NCI-H1105 treated with DMSO at 0.1 percent for 48 hours (cell line): ENCODE results near the gene RSU1.

Experiments used
- DNase-seq: peaks from one replicate; lab custom pipeline; 2025; lab: John Stamatoyannopoulos, UW

RSU1 gene

DNA sequence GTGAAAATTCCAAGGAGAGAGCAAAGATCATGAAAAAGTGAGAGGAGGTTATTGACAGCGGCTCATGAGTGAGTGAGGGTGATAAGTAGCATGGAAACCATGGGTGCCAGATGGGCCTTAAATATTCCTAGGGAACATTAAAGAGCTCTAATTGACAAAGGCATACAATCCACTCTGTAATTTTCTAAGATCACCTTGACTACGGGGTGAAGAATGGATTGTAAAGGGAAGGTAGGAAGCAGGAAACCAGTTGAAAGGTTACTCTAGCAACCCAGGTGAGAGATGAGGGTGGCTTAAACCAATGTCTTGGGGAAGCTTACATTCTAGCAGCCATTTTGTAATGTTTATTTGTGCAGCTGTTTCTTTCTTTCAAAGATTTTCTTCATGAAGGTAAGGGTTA is 75.7 kb downstream of the RSU1 start:
- peak; percentile 14 for DNase-seq

DNA sequence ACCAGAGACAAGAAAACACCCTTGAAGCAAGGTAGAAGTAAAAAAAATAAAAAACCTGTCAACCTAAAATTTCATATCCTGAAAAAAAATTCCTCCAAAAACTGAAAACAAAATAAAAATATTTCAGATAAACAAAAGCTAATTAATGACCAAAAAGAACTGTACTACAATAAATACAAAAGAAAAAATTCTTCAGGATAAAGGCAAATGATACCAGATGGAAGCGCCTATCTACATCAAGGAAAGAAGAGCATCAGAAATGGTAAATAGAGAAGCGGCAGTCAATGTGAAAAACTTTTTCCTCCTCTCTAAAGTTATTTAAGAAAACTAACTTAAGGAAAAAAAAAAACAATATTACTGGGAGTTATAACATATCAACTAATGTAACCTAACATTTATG is 79.8 kb downstream of the RSU1 start:
- no peak for DNase-seq

DNA sequence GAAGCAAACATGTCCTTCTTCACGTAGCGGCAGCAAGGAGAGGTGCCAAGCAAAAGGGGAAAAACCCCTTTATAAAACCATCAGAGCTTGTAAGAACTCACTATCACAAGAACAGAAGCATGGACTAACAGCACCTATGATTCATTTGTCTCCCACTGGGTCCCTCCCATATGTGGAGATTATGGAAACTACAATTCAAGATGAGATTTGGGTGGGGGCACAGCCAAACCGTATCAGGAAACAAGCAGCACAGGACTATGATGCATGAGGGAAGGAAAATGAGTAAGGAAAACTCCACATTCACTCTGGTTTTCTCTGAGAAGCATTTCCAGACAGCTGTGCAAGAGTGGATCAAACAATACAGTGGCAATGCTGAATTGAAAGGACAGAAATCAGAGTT is 81.6 kb downstream of the RSU1 start:
- no peak for DNase-seq

DNA sequence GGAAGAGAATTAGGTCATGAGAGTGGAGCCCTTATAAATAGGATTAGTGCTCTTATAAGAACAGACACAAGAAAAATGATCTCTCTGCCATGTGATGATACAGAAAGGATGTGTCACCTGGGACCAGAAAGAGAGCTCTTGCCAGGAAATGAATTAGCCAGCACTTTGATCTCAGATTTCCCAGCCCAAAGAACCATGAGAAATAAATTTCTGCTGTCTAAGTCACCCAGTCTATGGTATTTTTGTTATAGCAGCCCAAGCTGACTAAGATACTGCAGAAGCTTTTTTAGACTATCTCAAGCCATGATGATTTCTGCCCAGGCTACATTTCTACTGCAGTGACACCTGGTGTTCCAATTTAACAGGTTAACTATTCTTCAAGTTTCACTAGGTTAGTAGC is 84.8 kb downstream of the RSU1 start:
- DNase-seq, result no peak

DNA sequence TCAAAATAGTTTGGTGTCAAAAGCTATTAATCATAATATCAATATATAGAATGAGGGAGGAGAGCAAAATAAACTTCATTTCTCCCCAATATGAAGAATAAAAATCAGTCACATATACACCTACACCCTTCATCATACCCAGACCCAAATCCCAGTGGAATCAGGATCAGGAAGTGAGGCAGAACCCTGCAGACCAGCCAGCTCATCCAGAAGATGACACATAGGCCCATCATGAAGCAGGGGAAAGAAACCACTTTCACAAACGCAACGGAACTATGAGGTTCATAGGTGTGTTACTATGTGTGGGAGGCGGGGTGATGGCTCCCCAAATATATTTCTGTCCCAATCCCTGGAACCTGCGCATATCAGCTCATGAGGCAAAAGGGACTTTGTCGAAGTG is 89.0 kb downstream of the RSU1 start:
- no peak for DNase-seq

DNA sequence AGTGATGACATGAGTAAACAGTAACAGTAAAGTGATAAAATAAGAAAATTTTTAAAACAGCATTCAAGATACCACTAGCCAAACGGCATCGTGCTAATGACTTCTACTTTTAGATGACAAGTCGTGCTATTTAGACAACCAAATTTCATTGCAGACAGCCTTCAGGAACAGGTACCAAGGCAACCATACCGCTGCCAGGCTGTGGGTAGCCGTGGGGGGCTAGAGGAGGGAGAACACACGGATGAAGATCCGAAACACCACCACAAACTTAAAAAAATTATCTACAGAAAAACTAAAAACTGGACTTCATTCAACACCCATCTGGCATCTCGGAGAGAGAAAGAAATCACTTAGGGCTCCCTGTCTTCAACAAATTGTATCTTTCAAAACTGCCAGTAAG is 89.6 kb downstream of the RSU1 start:
- no peak for DNase-seq

DNA sequence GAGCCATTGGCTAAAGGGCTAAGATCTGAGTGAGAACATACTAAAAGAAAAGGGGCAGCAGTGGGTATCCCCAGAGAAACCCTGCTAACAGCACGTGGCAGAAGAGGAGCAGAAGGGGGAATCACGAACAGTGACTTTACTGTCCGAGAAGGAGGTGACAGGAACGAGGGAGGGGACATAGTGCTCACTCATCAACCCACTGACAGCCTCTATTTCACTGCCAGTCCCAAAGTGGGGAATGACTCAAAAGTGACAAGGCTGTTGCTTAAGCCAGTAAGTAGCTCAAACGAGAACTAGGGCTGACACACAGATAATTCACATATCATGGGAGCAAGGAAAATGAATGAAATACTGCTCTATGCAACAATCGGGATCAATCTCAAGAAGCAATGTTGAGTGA is 92.7 kb downstream of the RSU1 start:
- DNase-seq, result no peak

DNA sequence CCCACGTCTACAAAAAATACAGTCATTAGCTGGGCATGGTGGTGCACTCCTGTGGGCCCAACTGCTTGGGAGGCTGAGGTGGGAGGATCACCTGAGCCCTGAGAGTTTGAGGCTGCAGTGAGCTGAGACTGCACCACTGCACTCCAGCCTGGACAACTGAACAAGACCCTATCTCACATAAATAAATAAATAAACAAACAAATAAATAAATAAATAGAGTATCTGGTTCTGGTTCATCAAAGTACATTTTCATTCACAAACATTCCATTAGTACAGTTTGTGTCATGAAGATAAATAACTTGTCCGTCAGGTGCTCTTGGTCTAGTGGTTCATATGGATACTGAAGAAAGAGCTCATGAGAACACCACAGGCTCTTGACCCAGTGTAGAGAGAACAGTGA is 96.4 kb downstream of the RSU1 start:
- DNase-seq, result no peak

DNA sequence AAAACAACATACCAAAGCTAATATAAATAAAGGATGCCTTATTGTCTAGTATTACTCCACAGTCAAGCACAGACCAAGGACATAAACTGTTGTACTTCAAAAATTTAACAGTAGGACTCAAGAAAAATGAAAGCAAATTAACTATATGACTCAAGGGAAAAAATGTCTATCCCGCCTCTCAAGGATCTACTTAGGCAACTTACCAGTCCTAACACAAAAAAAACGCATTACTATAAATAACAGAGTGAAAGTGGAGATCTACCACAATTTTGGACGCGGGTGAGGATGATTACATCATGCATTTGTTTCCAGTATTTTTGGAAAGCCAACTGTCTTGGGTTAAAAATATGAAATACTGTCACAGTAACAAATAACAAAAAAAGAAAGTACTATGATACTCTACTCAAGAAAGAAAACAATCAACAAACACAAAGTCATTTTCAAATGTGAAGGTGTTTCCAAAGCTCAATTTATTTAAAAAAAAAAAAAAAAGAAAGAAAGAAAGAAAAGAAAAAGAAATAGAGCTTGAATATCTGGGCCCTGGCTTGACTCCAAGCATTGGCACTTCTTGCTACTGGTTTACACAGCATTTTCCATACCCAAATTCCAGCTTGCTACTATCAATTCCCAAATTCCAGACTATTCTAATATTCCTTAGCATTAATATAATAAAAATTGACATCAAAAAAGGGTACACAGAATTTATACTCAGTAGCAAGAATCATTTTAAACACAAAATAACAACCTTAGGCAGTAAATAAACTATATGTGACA is 99.4 kb downstream of the RSU1 start:
- no peak for DNase-seq

DNA sequence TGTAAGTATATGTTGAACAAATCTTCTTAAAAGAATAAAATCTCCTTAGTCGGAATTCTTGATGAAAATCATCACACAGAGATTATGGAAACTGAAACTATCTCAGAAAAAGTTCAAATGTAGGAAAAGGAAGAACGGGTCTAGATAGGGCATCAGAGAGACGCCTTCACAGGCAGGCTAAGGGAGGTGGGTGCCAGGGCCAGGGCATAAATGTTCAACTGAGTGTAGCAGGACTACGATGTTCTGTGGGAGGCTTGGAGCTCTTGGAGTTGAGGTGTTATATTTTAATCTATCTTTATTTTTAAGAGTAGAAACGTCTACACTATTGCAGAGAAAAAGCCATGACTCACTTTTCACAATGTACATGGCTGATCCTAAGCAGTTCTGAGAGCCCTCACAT is 101.2 kb downstream of the RSU1 start:
- DNase-seq, result no peak

DNA sequence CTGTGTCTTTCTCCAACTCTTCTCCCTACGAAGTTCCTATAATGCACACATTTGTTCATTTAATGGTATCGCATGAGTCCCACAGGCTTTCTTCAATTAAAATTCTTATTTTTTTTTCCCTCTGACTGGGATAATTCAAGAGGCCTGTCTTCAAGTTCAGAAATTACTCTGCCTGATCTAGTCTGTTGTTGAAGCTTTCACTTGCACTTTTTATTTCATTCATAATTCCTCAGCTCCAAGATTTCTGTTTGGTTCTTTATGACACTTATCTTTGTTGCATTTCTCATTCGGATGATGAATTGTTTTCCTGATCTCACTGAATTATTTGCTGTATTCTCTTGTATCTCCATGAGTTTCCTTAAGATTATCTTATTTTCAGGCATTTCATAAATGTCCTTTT is 103.9 kb downstream of the RSU1 start:
- no peak for DNase-seq

DNA sequence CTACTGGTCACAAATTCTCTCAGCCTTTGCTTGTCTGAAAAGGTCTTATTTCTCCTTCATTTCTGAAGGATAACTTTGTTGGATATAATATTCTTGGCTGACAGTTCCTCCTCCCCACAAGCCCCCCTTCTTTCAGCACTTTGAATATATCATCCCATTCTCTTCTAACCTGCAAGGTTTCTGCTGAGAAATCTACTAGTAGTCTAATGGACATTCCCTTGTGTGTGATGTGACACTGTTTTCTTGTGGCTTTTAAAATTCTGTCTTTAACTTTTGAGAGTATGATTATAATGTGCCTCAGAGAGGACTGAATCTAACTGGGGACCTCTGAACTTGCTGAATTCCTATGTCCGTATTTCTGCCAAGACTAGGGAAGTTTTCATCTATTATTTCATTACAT is 104.3 kb downstream of the RSU1 start:
- DNase-seq, result no peak

DNA sequence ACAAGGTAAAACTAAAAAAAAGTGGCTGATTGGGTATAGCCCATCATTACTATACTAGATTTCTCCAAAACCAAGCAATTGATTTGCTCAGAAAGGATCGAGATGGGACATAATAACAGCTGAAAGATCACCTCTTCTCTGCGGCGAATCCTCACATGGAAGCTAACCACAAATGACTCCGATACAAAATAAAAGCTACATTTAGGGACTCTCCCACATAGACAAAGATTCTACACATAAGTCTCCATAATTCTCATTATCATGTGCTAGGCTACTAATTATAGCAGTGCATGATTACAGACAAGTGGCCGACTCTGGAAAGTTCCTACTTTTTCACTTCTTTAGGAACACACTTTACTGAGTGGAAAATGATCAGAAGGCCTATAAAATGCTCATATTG is 116.9 kb downstream of the RSU1 start:
- DNase-seq, result no peak

DNA sequence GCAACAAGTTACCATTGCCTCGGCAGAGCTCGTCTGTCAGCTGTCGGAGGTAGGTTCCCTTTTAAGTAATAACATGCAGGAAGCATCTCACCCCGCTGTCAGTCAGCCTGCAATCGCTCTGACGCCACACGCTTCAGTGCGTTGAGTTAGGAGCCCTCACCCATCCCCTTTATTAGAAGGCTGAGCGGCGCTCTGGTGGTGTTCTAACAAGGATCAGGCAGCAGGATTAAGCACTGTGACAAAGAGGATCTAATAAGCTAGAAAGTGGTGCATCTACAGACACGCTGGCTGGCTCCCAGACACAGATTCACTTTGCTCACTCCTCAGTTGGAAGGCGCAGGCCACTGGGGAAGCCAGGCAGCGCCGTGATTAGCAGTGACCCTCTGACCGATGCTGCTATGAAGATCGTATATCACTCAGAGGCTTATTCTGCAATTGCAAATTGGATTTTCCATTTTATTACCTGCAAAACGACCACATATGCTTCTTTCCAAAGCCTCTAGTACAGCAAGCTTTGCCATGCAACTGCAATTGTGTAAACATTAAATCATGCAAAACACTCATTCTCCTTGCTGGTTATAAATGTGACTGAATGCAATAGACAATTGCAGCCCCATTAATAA is 117.7 kb downstream of the RSU1 start:
- no peak for DNase-seq

DNA sequence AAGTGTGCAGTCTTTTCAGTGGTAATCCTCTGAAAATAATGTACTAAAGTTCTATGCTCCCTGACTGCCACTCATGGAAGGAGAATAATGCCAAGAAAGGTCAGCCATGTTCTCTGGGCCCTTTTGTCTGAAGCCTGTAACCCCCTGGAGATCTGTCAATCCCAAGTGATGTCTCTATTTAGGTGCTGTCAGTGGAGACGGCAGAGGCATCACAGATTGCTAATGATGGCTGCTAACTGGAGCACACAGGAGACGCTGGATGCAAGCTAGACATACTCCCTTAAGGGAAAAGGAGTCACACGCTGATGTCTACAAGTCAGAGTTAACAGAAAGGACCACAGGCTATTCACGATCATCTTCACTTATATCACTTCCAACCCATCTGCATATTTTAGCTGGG is 118.8 kb downstream of the RSU1 start:
- no peak for DNase-seq

DNA sequence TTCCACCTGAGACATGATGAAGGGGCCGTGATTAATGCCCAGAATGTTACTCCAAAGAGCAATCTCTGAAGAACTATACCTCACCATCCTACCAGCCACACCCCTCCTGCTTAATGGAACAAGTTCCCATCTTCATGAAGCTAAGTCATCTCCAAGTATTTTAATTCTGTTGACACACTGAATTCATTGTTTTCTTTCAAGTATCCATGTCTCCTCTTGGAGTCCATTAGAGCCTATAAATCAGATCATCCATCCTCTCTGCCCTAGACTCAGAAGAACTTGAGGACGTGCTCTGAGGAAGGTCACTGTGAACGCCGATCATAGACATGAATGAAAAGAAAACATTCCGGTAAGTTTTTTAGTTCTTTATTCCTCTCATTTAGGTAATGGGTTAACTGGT is 126.8 kb downstream of the RSU1 start:
- DNase-seq, result no peak

DNA sequence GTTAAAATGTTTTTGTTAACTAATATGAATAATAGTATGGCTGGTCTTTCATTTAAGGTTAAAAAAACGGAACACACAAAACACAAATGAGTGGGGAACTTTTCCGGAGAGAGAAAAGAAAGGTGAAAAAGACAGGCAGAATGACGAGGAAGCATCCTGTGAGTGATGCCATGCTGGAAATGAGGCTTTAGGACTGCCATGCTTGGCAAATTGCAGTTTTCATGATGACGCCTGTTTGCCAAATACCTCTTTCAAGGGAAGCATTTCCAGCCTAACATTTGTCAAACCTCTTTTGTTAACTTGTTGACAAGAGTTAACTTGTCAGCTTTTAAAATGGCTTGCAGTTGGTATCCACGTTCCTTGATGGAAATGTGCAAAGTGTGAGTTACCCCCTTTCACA is 127.5 kb downstream of the RSU1 start:
- no peak for DNase-seq

DNA sequence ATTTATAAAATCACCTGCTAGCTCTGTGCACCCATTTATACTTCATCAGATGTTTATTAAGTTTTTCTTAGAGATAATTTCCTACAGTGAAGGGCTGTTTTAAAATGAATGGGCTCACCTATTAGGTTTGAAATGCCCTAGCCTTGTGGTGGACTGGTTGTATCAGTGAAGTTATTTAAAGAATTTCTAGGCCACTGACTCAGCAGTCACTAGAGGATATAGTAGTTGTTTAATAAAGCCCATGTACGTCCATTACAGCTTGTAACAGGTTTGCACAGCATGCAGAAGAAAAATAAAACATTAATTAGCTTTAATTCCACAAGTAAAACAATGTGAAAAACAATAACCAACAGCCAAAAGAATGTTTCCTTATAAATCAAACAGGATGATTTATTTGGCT is 128.0 kb downstream of the RSU1 start:
- no peak for DNase-seq

DNA sequence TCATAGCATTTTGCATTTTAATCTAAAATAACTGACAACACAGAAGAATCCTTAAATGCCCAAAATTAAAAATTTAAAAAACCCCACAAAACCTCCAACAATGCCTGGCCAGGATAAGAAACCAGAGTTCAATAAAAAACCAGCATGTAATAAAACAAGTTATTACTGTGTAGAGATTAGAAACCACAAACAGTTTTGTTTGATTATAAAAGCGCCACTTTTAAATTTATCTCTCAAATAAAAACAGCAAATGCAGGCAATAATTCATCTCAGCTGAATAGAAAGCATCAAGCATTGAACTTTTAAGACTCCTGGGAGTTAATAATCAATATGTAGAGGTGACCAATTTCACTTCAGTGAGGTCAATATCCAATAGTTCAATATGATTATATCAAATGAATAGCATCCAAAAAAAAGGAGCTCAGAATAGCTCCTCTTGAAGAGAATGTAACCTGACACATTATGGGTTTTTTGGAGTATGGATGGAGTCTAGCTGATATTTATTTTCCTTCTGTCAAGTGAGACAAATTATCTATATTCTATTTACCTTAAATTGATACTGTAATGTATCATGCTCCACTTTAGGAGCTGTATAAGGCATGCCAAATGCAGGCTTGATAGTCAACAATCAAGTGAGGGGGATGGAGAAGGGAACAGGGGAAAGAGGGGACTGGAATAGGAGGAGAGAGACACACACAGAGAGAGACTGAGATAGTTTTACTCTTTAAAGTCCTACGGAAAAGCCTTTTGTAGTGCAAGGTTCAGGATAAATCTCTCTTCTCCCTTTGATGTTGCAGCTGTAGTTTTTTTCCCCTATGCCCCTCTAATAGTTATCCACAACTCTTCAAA is 130.9 kb downstream of the RSU1 start:
- DNase-seq, result no peak

DNA sequence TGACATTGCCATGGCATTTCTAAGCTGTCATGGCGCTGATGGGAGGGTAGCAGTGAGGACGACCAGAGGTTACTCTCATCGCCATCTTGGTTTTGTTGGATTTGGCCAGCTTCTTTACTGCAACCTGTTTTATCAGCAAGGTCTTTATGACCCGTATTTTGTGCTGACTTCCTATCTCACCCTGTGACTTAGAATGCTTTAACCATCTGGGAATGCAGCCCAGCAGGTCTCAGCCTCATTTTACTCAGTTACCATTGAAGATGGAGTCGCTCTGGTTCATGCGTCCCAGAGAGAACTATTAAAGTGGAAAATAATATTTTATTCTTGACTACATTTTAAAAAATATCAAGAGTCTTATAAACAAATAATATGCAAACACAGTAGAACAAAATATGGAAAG is 131.7 kb downstream of the RSU1 start:
- DNase-seq, result no peak

DNA sequence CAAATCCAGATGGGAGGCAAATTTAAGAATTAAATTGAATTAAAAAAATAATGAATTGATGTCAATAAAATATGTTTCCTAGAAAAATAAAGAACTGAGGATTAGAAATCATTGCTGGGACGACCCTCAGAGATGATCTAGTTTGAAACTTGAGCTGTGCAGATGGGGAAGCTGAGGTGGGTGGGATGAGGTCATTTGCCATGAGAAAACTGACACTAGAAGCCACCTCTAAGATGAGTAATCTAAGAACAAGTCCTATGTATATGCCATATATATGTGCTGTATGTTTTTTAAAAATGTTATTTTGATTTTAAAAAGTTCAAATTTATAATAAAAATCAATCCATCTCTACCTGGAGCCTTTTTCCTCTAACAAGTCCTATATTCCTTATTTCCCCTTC is 135.7 kb downstream of the RSU1 start:
- no peak for DNase-seq

DNA sequence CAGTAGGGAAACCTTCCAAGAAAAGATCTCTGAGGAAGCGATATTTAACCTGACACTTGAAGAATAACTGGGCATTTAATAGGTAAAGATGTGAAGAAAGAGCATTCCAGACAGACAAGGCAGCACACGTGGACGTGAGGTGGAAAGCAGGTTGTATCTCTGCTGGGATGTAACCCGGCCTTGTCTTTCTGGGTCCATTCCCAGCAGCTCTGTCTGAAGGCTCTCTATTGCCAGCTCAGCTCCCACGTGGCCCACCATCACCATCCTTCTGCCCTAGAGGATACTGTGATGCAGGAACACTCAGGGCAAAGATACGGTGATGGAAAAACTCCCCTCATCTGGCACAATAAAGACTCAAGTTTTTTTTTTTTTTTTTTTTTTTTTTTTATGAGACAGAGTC is 137.7 kb downstream of the RSU1 start:
- DNase-seq, result no peak

DNA sequence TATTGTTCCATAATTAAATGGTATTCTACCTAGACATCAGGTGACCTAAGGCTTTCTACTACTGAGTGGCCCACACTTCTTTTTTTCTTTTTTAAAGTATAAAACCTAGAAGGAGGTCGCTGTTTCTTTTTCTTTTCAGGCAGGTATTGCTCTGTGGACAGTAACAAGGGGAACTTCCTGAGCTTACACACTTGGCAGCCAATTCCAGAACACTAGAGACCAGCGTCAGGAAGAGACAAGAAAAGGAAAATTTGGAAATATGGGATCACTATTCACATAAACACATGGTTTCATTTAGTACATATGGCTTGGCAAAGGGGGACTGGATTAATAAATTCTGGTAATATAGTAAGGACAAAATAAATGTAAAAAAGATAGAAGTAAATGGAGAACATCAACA is 141.9 kb downstream of the RSU1 start:
- no peak for DNase-seq
